Posterior vena cava (tissue), 2 donors: ENCODE results near the gene NPHS1. TPM values are rescaled to one million over a fixed set of nuclear protein-coding genes. Genes with fewer than 3 reads are reported as not detected.
A peak's percentile ranks its signal among the peaks of the same experiment; 100 is the strongest.
"Not testable (repeated sequence)": the region's sequence is repeated elsewhere in the genome, so short reads cannot be mapped to it uniquely, and the experiment has no call there.

Experiments
- DNase-seq: peaks from one replicate; pipeline ENCODE4 v3.0.0-alpha.2; 2020; ENCODE audit warnings: low spot score
- intact Hi-C, 2 donors: fragments of 100-400 bp; cut with DNase I; formaldehyde crosslinking; loops; one replicate each; pipeline versions ENCODE4 v1.14.1 to v1.14.2; 2022 to 2023
- total RNA-seq, 2 donors: library from RNA; stranded (reverse); fragmentation: NEBNext Ultra II Directional; extraction: Animal tissue kit (Norgen Biotek cat#: 25700); gene quantifications; one replicate each; pipeline ENCODE4 v1.2.1, GENCODE V29; 2021
- donor health status: DM: yes; HTN: yes; CAD: no.
- donor health status: DM: yes; HTN: yes; CAD: no.

NPHS1 gene
- total RNA-seq, 2 donors from 2014 or later: not detected

GRCh38 chr19:35858311-35858710 is 6.0 kb upstream of the NPHS1 start:
- intact Hi-C loops: no loop called here
- no peak for DNase-seq

GRCh38 chr19:35856546-35857149 is 4.3 kb upstream of the NPHS1 start, which contains the start of gene KIRREL2:
Gene KIRREL2, plus strand, starts transcription at chr19:35856911. Its CDS starts 209 bp downstream, at chr19:35857120.
- intact Hi-C loops: no loop called here
- no peak for DNase-seq

GRCh38 chr19:35853038-35853756 is 893 bp upstream of the NPHS1 start:
- no peak for DNase-seq
- intact Hi-C loops: no loop called here

GRCh38 chr19:35851213-35852028 is 883 bp downstream of the NPHS1 start:
- no peak for DNase-seq
- intact Hi-C loops: no loop called here

- DNase-seq: peak; percentile 76
- intact Hi-C loops: no loop called here
These were observed 3.3 kb downstream of the NPHS1 start for GRCh38 chr19:35848919-35849505.

GRCh38 chr19:35848486-35848885 is 3.8 kb downstream of the NPHS1 start:
- intact Hi-C loops: no loop called here
- DNase-seq: peak; percentile 77

- peak; percentile 62 for DNase-seq
- intact Hi-C loops: no loop called here
These were observed 4.4 kb downstream of the NPHS1 start for GRCh38 chr19:35847911-35848310.

- intact Hi-C loops: no loop called here
These were observed 6.2 kb downstream of the NPHS1 start for GRCh38 chr19:35846038-35846668.

GRCh38 chr19:35845215-35846037 is 6.9 kb downstream of the NPHS1 start:
- intact Hi-C loops: no loop called here

More at GRCh38 chr19:35846038-35846668, 6.2 kb downstream of the NPHS1 start:
- no peak for DNase-seq

GRCh38 chr19:35844482-35845214 is 7.7 kb downstream of the NPHS1 start:
- peak; percentile 14 for DNase-seq
- intact Hi-C loops: no loop called here

More at GRCh38 chr19:35845215-35846037, 6.9 kb downstream of the NPHS1 start:
- DNase-seq: peak; percentile 83

GRCh38 chr19:35843676-35844481 is 8.4 kb downstream of the NPHS1 start:
- intact Hi-C loops: no loop called here
- peak; percentile 81 for DNase-seq

GRCh38 chr19:35842666-35843272 is 9.5 kb downstream of the NPHS1 start:
- no peak for DNase-seq
- intact Hi-C loops: no loop called here

GRCh38 chr19:35841961-35842595 is 10.2 kb downstream of the NPHS1 start:
- peak; percentile 59 for DNase-seq
- intact Hi-C loops: no loop called here

- peak; percentile 37 for DNase-seq
- intact Hi-C loops: not testable (repeated sequence)
These were observed 16.2 kb downstream of the NPHS1 start for GRCh38 chr19:35836096-35836495.

- DNase-seq: peak; percentile 35
- intact Hi-C loops: no loop called here
These were observed 18.3 kb downstream of the NPHS1 start for GRCh38 chr19:35833972-35834371.

- peak; percentile 23 for DNase-seq
- intact Hi-C loops: no loop called here
These were observed 20.2 kb downstream of the NPHS1 start for GRCh38 chr19:35832054-35832453.
